Bronchial epithelial cell (primary cell): Measurements from ENCODE around the gene MAP3K7CL. TPM values are rescaled to one million over a fixed set of nuclear protein-coding genes. Genes with fewer than 3 reads are reported as not detected.

Source experiments
- DNase-seq: peaks from one replicate; pipeline ENCODE4 v3.0.0-alpha.2; 2010; ENCODE audit warnings: low read depth
- FAIRE-seq: peaks from 2 replicates; lab custom pipeline; 2011; peaks lifted over from hg19 to GRCh38; lab: Jason Lieb, UNC
- H3K27me3 ChIP-seq: 2 replicates; pipeline ENCODE4 v1.5.1; 2011; ENCODE audit warnings: low read length; ENCODE audit not compliant: control insufficient read depth, insufficient read depth
- H3K36me3 ChIP-seq: 2 replicates; pipeline ENCODE4 v1.5.1; 2011; ENCODE audit warnings: low read length; ENCODE audit not compliant: control insufficient read depth, insufficient read depth
- H3K4me3 ChIP-seq: 2 replicates; pipeline ENCODE4 v1.5.1; 2011; ENCODE audit warnings: mild to moderate bottlenecking, low read depth, low read length, control low read depth
- CTCF ChIP-seq: IDR thresholded peaks from 2 replicates; pipeline ENCODE4 v1.5.1; 2011; ENCODE audit warnings: mild to moderate bottlenecking, moderate library complexity, low read length, control low read depth, inconsistent platforms; ENCODE audit not compliant: insufficient read depth, severe bottlenecking
- total RNA-seq: library from RNA; depleted of rRNA; stranded (reverse); fragments of >200 nt; gene quantifications from 2 replicates; pipeline ENCODE4 v1.2.1, GENCODE V29; 2014

MAP3K7CL gene
- total RNA-seq, 1 donor from 2014 or later, result 5.8 TPM

GRCh38 chr21:29121759-29122158, 8.7 kb upstream of the MAP3K7CL start:
- no peaks in the 10 kb centered on the region for H3K36me3 ChIP-seq
- H3K4me3 ChIP-seq, result no peak overlapping the region
- FAIRE-seq (no peak), DNase-seq (no peak)
- no peaks in the 10 kb centered on the region for H3K27me3 ChIP-seq
- TF ChIP-seq CTCF, result no peak

- Histone ChIP-seq H3K4me3 (no peak overlapping the region), H3K27me3 (no peaks in the 10 kb centered on the region), H3K36me3 (no peaks in the 10 kb centered on the region)
- no peak for DNase-seq
- no peak for FAIRE-seq
- TF ChIP-seq CTCF, result no peak
Observed at GRCh38 chr21:29124645-29125044, 5.8 kb upstream of the MAP3K7CL start.

- FAIRE-seq, result no peak
- H3K27me3 ChIP-seq, result no peaks in the 10 kb centered on the region
- TF ChIP-seq CTCF, result no peak
- no peak overlapping the region for H3K4me3 ChIP-seq
- no peak for DNase-seq
- H3K36me3 ChIP-seq, result no peaks in the 10 kb centered on the region
Observed at GRCh38 chr21:29125191-29125590, 5.3 kb upstream of the MAP3K7CL start.

GRCh38 chr21:29125979-29126378, 4.5 kb upstream of the MAP3K7CL start:
- Histone ChIP-seq H3K27me3 (no peaks in the 10 kb centered on the region), H3K4me3 (no peak overlapping the region), H3K36me3 (no peaks in the 10 kb centered on the region)
- TF ChIP-seq CTCF, result no peak
- no peak for FAIRE-seq
- no peak for DNase-seq

GRCh38 chr21:29133241-29133640, 2.8 kb downstream of the MAP3K7CL start:
- FAIRE-seq (no peak), DNase-seq (no peak)
- Histone ChIP-seq H3K27me3 (no peaks in the 10 kb centered on the region), H3K36me3 (no peaks in the 10 kb centered on the region), H3K4me3 (no peak overlapping the region)
- no peak for TF ChIP-seq CTCF

- FAIRE-seq (no peak), DNase-seq (no peak)
- TF ChIP-seq CTCF, result no peak
- H3K4me3 ChIP-seq, result no peak overlapping the region
- H3K36me3 ChIP-seq, result no peaks in the 10 kb centered on the region
- H3K27me3 ChIP-seq, result no peaks in the 10 kb centered on the region
Observed at GRCh38 chr21:29133796-29134195, 3.4 kb downstream of the MAP3K7CL start.
